ENCODE results near the gene ZNF442. TPM values are rescaled to one million over a fixed set of nuclear protein-coding genes. Genes with fewer than 3 reads are reported as not detected.
"Not testable (repeated sequence)": the region's sequence is repeated elsewhere in the genome, so short reads cannot be mapped to it uniquely, and the experiment has no call there.

ZNF442 gene
- total RNA-seq, 1 donor from 2014 or later = 1.1 TPM

DNA sequence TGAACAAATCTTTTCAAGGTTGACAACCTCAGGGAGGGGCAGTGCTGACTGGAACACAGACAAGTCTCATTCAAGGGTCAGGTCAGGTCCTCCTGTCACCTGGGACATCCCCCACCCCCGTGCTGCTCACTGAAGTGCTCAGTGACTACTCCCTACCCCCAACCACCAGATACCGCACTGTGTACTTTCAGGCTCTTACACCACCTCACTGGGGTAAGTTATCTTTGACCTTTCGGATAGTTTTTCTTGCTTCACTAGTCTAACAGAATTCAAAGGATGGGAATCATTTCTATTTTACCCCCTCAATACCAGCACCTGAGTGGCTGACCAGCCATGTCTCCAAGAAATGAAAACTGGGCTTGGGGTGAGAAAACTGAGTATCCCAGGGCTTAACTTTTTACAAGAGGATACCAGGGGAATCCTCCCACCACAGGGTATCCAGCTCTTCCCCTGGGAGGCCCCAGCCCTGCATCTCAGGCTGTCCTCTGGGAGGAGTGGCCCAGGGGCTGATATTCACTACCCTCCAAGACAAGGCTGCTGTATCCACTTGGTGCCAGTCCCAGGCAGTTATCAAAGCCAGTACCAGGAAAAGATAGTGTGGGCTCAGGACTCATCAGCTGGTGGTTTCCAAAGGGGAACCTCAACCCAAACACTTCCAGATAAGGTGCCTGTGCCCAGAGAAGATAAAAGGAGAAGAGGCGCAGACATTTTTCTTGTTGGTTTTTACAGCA is 34.1 kb downstream of the ZNF442 start:
- intact Hi-C loops (cut with micrococcal nuclease) = loop anchor here (5.0 kb wide), 2 partner anchors 281 to 336 kb away; partner anchors contain the start of genes MAN2B1, WDR83, ZNF490 and ZNF791

GRCh38 chr19:12330340-12330739 is 35.1 kb downstream of the ZNF442 start:
- intact Hi-C loops (cut with micrococcal nuclease) = loop anchor here (5.0 kb wide), 2 partner anchors 282 to 337 kb away; partner anchors contain the start of genes MAN2B1, WDR83, ZNF490 and ZNF791

DNA sequence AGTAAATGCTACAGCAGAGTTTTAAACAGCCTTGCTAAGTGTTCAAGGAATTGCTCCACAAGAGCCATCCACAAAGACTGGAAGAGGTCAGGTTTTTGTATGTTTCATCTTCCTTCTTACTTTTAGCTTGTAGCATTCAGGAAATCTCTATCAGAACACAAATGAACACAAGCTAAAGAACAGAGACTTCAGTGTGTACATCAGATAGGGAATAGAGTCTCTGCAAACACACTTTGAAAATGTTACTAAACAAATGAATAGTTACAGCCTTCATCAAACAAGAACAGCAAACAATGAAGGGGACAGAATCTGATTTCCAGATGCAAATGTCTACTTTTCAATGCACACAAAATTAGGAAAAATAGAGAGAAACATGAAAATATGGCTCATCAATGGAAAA is 39.8 kb downstream of the ZNF442 start:
- intact Hi-C loops (cut with micrococcal nuclease) = no loop called here

DNA sequence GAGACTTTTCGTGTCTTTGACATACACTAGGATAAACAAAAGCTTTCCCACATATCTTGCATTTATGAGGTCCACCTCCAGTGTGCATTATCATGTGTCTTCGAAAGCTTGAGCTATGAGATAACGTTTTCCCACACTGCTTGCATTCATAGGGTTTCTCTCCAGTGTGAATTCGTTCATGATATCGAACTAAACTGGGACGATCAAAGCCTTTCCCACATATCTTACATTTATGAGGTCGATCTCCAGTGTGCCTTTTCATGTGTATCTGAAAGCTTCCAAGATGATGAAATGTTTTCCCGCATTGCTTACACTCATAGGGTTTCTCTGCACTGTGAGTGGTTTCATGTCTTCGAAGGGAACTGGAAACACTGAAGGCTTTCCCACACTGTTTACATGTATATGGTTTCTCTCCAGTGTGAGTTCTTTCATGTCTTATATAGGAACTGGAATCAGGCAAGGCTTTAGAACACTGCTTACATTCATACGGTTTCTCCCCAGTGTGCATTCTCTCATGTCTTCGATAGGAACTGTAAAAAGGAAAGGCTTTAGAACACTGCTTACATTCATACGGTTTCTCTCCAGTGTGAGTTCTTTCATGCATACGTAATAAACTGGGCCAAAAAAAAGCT is 46.6 kb downstream of the ZNF442 start:
- intact Hi-C loops (cut with micrococcal nuclease) = no loop called here

GRCh38 chr19:12314553-12314952 is 50.9 kb downstream of the ZNF442 start:
- intact Hi-C loops (cut with micrococcal nuclease) = no loop called here

- intact Hi-C loops (cut with micrococcal nuclease) = not testable (repeated sequence)
Observed at GRCh38 chr19:12308891-12309290, 56.6 kb downstream of the ZNF442 start.

Other genes with a start within 250 kb of the ZNF442 start
- gene ZNF20, start 225.3 kb downstream of the ZNF442 start, total RNA-seq = 1.2 and 4.5 TPM in 2 replicates
- 3.1 and 4.0 TPM in 2 replicates for gene ZNF625, start 208.9 kb downstream of the ZNF442 start, total RNA-seq
- 13.1 and 17.5 TPM in 2 replicates for gene ZNF136, start 202.6 kb downstream of the ZNF442 start, total RNA-seq
- gene ZNF44, start 70.8 kb downstream of the ZNF442 start, total RNA-seq = 13.9 and 14.0 TPM in 2 replicates
- gene ZNF563, start 32.0 kb downstream of the ZNF442 start, total RNA-seq = 2.2 and 2.5 TPM in 2 replicates
- 3.9 and 4.2 TPM in 2 replicates for gene ZNF799, start 35.6 kb upstream of the ZNF442 start, total RNA-seq
- 3.9 and 4.1 TPM in 2 replicates for gene ZNF443, start 75.3 kb upstream of the ZNF442 start, total RNA-seq
- gene ZNF709, start 119.1 kb upstream of the ZNF442 start, total RNA-seq = 1.6 and 1.9 TPM in 2 replicates
- gene ZNF564, start 185.8 kb upstream of the ZNF442 start, total RNA-seq = 11.0 and 11.2 TPM in 2 replicates
- gene ZNF490, start 245.1 kb upstream of the ZNF442 start, total RNA-seq = 13.1 and 14.8 TPM in 2 replicates
- 31.4 and 34.3 TPM in 2 replicates for gene ZNF791, start 245.2 kb upstream of the ZNF442 start, total RNA-seq